NCI-H128 (cell line): Measurements from ENCODE around the gene SH2D4B.

ENCODE experiments used
- DNase-seq: peaks from one replicate; lab custom pipeline; 2025; ENCODE audit not compliant: unreplicated experiment; lab: John Stamatoyannopoulos, UW

Gene SH2D4B

DNA sequence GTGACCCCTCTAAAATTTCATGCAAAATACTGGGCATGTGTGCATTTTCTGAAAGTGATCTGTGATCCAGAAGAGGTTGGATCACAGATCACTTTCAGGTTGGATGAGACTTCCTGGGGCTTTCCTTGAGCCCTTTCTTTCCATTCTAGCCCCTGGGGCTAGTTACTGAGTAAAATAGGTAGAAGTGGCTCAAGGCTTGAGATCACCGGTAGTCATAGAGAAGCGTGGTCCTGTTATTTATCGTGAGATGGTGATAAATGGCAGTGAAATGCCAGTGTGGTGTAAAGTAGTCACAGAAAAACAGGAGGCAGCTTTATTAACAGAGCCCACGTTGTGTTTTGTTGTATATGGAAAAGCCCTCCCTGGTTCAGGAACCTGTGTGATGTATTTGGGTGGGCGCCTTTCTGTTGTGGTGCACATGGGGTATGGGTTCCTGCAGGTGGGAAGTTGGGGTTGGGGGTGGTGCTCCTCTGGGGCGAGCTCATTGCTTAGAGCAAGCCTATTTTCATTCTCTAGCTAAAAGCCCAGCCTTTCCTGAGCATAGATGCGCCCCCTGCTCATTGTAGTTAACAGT lies 34.0 kb upstream of the SH2D4B start:
- no peak for DNase-seq

DNA sequence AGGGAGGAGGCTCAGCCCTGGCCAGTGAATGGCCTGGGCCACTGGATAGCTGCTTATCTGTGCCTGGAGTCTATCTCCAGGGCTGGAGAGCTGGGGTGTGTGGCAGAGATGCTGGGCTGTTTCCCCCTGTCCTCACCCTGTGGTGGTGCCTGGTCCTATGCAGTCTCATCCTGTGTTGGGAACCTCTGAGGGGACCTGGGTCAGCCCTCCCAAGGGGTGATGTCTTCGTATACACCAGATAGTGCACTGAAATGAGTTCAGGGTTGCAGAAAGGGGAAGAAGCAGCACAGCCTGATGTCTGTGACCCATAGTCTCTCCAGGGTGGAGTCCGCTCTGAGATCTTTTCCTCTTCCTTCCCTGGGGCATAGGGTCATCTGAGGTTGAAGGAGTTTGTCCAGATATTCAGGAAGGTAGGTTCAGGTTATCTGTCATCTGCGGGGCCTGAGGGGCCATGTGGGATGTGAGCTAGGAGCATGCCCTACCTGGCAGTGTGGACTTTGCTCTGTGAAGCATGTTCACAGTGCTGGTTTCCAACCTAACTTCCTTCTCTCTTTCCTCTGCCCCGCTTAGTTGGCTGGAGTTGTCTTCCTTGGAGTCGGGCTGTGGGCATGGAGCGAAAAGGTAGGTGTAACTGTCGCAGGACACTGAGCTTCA lies 33.4 kb upstream of the SH2D4B start:
- no peak for DNase-seq

DNA sequence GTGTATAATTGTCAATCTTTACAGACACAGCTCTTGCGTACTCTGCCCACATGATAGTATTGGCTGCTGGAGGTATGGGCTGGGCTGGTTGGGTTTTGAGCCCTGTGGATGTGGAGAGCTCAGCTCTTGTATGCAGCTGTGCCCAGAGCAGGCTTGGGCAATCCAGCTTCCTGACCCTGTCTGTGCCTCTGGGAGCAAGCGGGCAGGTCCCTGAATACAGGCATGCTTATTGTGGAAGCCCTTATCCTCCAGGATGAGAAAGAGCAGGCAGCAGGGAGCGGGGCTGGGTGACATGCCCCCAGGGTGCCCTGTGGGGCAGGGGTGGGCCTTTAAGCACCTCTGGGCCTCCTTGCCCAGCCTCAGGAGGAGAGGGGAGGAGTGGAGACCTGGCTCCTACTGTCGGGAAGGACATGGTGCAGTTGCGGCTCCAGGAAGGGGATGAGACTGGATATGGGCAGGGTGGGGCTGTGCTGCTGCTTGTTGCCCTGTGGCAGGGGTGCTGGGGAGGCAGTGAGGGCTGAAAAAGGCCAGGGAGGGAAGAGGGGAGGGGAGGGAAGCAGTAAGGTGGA lies 32.7 kb upstream of the SH2D4B start:
- no peak for DNase-seq

DNA sequence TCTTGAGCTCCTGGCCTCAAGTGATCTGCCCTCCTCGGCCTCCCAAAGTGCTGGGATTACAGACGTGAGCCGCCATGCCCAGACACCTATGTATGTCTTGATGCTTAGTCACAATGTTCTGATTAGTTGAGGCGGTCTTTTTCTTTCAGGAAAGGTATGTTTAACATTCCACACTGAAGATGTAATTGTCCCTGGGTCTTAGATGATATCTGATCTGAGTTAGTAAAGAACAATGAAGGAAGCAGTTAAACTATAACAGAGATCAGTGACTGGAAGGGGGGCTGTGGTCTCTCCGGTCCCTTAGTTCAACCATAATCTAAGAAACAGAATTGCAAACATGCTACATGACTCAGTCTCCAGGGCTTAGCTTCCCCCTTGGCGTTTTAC lies 31.5 kb upstream of the SH2D4B start:
- no peak for DNase-seq

DNA sequence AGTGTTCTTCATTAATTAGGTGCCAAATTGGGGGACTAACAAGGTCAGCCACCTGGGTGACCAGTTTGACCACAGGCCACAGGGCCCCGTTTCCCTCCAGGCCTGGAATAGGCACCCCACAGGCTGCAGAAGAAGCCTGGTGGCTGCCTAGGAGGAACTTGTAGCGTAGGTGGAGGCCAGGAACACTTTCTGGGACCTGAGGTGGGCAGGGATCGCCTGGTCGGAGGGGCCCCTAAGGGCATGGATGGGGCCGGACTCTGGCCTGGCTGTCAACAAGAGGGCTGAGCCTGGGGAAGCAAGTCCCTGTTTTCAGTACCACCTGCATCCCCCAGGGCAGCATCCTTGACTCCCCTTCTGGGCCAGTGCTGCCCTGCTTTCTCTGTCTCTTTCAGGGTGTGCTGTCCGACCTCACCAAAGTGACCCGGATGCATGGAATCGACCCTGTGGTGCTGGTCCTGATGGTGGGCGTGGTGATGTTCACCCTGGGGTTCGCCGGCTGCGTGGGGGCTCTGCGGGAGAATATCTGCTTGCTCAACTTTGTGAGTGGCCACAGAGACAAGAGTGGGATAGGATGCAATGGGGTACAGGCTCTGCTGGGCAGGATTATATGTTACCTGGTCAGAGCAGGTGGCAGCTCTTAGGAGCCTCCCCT lies 30.7 kb upstream of the SH2D4B start:
- no peak for DNase-seq

DNA sequence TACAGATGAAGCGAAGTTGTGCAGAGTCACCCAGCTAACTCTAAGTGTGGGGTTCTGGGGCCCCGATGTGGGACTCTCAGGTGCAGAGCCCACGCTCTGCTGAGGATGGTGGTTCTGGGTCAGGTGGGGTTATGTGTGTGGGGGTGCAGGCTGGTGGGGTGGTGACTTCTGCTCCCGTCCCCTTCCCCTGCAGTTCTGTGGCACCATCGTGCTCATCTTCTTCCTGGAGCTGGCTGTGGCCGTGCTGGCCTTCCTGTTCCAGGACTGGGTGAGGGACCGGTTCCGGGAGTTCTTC lies 28.6 kb upstream of the SH2D4B start:
- no peak for DNase-seq

DNA sequence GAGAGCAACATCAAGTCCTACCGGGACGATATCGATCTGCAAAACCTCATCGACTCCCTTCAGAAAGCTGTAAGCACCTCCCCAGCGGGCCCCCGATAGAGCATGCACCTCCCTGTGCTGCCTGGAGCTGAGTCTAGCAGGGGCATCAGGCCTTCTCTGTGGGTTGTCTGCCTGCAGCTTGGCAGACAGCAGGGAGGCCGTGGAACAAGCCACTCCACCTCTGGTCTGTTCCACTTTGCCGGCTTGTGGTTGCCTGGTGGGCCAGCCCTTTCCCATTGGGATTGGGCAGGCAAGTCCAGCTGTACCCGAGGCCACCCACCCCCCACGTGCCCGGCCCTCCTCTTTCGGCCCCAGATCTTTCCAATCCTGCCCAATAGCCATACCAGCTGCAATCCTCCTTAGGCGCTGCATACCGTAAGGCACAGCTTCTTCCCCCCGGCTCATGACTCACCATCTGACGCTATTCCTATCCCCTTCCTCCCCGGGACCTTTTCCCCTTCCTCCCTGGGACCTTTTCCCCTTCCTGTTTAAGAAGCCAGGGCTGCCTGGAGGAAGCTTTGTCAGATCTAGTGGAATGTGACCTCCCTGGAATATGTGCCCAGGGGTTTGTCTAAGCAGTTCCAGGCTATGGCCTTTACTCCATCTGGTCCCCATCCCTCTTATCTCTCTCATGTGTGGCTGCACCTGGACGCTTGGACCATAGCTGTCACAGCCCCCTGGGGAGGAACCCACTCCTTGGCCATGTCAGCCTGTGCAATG lies 28.1 kb upstream of the SH2D4B start:
- no peak for DNase-seq

DNA sequence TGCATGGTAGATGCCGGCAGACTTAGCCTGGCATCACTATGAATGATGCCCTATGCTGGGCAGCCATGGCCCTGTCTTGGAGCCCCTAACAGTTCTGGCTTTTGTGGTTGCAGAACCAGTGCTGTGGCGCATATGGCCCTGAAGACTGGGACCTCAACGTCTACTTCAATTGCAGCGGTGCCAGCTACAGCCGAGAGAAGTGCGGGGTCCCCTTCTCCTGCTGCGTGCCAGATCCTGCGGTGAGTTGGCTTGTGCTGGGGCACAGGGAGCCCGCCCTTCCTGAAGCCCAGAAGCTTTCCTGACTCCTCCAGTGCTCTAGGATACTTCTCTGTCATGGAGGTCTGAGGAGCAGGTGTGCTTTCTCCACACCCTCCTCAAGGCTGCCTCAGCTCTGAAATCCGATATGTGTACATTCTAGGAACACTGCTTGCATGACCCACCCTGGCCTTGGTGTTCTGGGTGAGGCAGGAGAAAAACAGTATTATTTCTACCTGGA lies 25.6 kb upstream of the SH2D4B start:
- no peak for DNase-seq

DNA sequence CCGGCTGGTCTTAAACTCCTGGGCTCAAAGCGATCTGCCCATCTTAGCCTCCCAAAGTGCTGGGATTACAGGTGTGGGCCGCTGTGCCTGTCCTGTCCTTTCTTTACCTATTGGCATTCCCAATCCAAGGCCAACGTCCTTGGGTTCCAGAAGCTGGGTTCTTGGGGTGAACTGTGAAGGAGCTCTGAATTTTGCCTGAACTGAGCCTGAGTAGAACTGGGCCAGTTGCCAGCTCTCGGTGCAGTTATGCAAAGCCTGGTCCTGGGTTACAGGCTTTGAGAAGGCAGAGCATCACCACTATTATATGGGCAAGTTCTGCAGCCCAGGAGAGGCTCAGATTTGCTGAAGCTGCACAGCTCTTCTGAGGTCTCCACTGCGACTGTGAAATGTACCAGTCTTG lies 24.6 kb upstream of the SH2D4B start:
- no peak for DNase-seq

DNA sequence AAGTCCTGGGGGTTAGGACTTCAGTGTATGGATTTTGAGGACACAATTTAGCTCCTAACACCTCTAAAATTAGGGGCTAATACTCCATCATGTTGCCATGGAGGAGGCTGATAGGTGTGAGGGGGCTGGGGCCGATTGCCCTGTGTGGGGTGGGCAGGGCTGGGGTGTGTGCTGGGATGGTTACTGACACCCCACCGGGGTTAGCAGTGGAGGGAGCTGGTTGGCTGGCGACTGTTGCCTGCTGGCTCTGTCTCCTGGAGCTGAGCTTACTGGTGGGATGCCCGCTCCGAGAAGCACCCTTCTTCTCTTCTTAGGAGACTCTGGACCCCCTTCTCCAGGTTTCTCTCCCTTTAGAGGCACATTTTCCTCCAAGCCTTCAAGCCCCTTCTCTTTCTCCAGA lies 22.2 kb upstream of the SH2D4B start:
- no peak for DNase-seq

DNA sequence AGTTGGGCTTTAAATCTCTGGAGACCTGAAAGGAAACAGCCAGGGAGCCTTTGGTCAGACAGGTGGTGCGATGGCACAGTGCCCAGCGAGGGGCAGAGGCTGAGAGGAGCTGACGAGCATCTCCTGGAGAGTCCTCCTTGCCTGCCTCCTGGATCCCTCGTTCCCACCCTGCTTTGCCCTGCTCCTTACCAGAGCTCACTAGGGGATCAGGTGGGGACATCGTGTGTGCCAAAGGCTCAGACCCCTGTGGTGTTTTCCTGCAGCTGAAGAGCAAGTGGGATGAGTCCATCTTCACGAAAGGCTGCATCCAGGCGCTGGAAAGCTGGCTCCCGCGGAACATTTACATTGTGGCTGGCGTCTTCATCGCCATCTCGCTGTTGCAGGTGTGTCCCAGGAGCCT lies 21.8 kb upstream of the SH2D4B start:
- DNase-seq: no peak

DNA sequence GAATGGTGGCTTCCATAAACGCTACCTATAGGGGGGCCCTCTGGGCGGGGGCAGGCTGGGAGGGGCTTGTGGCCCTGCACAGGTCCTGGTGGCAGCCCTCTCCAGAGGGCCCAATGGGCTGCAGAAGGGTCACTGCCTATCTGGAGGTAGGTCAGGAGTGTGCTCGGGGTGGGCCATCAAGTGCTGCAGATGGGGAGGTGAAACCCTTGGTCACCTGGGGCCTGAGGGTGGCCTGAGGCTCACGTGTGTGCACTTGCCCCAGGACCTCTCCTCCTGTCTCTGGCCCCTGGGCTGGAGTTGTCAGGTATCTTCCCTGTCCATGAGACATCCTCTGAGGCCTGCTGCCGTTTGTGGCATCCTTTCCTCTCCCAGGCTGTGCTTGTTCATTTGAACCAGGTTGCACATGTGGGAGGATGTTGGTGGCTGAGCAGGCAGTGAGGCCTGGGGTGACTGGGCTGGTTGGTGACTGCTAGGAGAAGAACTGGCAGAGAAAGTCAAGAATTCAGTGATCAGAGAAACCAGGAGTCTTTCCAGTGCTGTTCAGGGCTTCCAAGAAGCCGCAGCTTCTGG lies 21.1 kb upstream of the SH2D4B start:
- no peak for DNase-seq

DNA sequence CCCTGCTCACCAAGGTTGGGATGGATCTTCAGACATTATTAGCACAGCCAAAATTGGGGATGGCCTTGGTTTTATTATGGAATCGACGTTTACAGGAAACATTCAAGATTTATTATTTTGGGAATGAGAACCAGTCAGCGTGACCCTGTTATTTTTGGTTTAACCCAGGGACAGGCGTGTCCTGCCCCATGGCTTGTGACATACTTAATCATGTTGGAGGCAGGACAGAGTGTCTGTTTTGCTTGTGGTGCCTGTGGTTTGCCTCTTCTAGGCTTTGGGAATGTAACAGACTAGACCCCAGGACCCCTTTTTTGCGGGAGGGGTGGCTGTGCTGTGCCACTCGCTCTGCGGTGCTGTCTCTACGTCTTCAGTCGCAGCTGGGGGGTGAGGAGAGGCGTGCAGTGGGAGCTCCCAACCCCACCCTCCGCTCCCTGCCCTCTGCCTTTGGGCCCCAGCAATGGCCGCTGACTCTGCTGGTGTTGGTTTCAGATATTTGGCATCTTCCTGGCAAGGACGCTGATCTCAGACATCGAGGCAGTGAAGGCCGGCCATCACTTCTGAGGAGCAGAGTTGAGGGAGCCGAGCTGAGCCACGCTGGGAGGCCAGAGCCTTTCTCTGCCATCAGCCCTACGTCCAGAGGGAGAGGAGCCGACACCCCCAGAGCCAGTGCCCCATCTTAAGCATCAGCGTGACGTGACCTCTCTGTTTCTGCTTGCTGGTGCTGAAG lies 20.1 kb upstream of the SH2D4B start:
- DNase-seq: no peak

DNA sequence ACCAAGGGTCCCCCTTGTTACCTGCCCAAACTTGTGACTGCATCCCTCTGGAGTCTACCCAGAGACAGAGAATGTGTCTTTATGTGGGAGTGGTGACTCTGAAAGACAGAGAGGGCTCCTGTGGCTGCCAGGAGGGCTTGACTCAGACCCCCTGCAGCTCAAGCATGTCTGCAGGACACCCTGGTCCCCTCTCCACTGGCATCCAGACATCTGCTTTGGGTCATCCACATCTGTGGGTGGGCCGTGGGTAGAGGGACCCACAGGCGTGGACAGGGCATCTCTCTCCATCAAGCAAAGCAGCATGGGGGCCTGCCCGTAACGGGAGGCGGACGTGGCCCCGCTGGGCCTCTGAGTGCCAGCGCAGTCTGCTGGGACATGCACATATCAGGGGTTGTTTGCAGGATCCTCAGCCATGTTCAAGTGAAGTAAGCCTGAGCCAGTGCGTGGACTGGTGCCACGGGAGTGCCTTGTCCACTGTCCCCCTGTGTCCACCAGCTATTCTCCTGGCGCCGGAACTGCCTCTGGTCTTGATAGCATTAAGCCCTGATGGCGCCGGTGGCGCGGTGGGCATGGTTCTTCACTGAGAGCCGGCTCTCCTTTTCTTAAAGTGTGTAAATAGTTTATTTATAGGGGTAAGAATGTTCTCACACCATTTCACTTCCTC lies 19.4 kb upstream of the SH2D4B start:
- no peak for DNase-seq

DNA sequence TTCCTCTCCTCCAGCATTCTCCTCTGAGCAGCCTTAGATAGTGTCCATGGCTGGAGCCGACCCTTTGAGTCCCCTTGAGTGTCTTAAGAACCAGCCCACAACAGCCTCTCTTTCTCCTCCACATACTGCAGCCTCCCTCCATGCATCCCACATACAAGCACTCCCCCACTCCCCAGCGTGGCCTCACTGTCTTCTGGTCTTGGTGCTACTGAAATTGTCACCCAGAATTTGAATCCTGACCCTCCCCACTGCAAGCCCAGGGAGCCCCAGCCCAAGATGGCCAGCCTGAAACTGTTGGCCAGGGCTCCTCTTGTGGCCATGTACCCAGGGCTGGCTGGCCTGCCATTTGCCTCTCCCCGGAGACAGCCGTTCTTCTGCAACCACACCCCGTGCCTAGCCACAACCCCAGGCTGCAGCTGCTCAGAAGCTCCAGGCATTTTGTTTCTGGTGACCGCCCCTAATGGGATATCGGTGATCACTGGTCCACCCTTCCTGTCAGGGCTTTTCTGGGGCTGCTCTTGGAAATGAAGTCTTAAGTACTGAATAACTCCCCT lies 18.8 kb upstream of the SH2D4B start:
- no peak for DNase-seq

DNA sequence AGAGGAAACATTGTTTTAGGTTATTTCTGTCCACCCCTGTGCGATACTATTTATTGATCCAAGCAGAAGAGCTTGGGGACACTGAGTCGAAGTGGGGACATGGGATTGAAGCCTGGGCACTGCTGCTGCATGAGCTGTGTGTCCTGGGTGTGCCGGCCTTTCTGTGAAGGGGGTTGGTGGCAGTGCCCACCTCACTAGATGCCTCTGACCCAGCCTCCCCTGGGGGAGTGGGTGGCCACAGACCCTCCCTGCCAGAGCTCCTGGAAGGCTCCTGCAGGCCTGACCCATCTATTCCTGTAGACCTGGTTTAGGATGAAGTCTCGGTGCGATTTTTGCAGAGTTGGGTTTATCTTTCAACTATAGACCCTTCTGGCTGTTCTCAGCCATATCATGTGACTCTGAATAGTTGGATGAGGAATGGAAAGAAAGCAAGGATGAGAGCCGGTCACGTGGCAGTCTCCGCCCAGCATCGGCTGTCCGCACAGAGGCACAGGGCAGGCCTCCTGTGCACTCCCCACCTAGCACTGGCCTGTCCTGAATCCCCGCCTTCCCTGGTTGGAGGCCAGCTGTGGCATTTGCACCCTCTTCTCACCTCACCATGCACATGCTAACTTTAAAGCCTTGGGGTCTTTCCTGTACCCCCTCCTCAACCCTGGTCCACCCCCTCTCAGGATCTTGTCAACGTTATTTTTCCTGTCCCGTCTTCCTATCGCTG lies 17.6 kb upstream of the SH2D4B start:
- no peak for DNase-seq

DNA sequence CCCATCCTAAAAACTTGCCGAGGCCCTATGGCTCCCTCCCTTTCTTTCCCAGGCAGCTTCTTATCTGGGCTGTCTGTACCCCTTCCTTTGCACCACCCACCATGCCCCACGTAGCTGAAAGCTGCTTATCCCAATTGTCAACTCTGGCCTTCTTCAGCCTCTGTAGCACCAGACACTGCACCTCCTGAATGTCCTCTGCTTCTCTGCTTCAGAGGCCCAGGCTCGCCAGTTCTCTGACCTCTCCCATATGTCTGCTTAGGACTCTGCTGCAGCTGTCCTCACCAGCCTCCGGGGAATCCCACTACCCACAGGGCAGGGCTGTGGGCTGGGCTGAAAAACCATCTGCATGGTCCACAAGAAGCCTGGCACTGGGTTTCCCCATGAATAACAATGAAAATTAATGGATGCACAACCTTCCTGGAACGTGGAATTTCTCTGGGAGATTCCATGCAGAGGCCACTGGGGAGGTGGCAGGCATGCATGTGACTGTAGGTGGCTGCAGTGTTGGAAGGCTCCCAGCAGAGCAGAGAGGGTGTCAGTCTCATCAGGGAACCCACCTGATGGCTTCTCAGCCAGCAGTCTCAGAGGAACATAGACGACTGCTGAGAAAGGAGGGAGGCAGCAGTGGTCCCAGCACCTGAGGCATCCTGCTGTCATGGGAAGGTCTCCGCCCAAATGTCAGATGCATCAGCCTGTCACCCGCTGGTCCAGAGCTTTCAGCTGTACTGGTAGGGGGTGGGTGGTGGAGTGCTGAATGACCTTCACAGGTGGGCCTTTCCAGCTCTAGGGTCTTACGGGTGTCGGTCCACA lies 16.8 kb upstream of the SH2D4B start:
- DNase-seq: no peak

DNA sequence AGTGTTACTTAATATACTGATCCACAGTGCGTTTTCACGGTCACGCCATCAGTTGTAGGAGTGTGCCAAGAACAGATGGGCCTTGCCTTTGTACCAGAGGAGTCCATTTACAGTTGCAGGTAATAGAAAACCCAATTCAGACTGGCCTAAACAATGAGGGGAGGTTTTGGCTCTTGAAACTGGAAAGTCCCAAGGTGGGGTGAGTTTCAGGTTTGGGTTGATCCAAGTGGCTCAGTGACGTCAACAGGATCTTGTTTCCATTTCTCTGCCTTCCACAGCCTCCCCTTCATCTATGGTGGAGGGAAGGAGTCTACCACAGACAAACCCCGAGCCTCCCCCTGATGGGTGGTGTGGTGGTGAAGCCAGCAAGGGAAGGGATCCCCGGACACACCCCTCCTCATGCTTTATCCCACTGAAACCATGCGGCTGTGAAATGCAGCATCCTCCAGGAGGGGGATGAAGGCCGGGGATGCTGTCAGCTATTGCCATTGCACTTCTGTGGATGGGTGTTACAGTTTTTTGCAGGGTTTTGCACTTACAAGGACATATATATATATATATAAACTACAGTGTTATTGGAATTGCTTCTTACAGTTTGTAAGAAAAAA lies 14.8 kb upstream of the SH2D4B start:
- DNase-seq: peak; percentile 11
